ENCODE measurements around the gene IL12RB2.

GRCh38 chr1:67430358-67431155 lies 122.9 kb downstream of the IL12RB2 start, which contains the start of gene SERBP1:
- TF ChIP-seq POLR2A (IDR thresholded peaks at IDR 0.05; ENCODE audit: low read depth, low read length) (peak; percentile 62), TAF1 (IDR thresholded peaks at IDR 0.05; ENCODE audit: low read depth, low read length) (no peak; the same call in 1 of the 2 replicates)

Data from GM12891 (cell line).